Gastrocnemius medialis (tissue), 4 donors: ENCODE measurements around the gene SPG7. TPM values are rescaled to one million over a fixed set of nuclear protein-coding genes. Genes with fewer than 3 reads are reported as not detected.
"Not testable (repeated sequence)": the region's sequence is repeated elsewhere in the genome, so short reads cannot be mapped to it uniquely, and the experiment has no call there.

Experiments used
- ATAC-seq, 2 donors: fragments of 150-250 bp; one replicate each; pipeline ENCODE4 v1.9.1; 2016
- DNase-seq, 2 donors: peaks; one replicate each; pipeline ENCODE4 v3.0.0-alpha.2; 2019
- H3K27ac ChIP-seq, 4 donors: fragments of 200-600 bp; sonication (generic); 1 replicate in 1 of 4; 2 replicates in 3 of 4; pipeline ENCODE4 v1.5.1; 2016 to 2018; ENCODE audit warnings: mild to moderate bottlenecking in 2 of 4, moderate library complexity in 1 of 4
- H3K27me3 ChIP-seq, 3 donors: fragments of 200-600 bp; sonication (generic) in 2 of 3; 1 replicate in 1 of 3; 2 replicates in 2 of 3; pipeline versions ENCODE4 v1.5.1 to v1.6.0; 2016 to 2019; ENCODE audit warnings: mild to moderate bottlenecking in 1 of 3, moderate library complexity in 1 of 3
- H3K36me3 ChIP-seq, 2 donors: fragments of 200-600 bp; sonication (generic) in 1 of 2; one replicate each; pipeline ENCODE4 v1.5.1; 2017 to 2018
- H3K4me1 ChIP-seq, 2 donors: fragments of 200-600 bp; sonication (generic) in 1 of 2; one replicate each; pipeline ENCODE4 v1.5.1; 2016 to 2017; ENCODE audit warnings: mild to moderate bottlenecking in 2 of 2
- H3K4me3 ChIP-seq, 4 donors: fragments of 200-600 bp; sonication (generic) in 3 of 4; 1 replicate in 1 of 4; 2 replicates in 3 of 4; pipeline ENCODE4 v1.5.1; 2016 to 2019; ENCODE audit warnings: mild to moderate bottlenecking in 2 of 4
- H3K9me3 ChIP-seq, 3 donors: fragments of 200-600 bp; sonication (generic) in 2 of 3; 1 replicate in 1 of 3; 2 replicates in 2 of 3; pipeline ENCODE4 v1.5.1; 2016 to 2019
- CTCF ChIP-seq, 5 experiments: fragments of 450-650 bp in 3 of 5; fragments of 200-600 bp in 2 of 5; sonication (generic) in 2 of 5; IDR thresholded peaks in 4 of 5; conservative IDR thresholded peaks in 1 of 5; 1 replicate in 4 of 5; 2 replicates in 1 of 5; pipeline ENCODE4 v1.5.1; 2016 to 2019; ENCODE audit warnings: antibody characterized with exemption in 5 of 5, mild to moderate bottlenecking in 3 of 5, moderate library complexity in 3 of 5
- POLR2A ChIP-seq, 2 donors: fragments of 450-650 bp; IDR thresholded peaks; one replicate each; pipeline ENCODE4 v1.6.1; 2017; ENCODE audit warnings: antibody characterized with exemption in 2 of 2, mild to moderate bottlenecking in 2 of 2, moderate library complexity in 2 of 2
- in situ Hi-C, 4 donors: fragments of 200-750 bp; cut with MboI; loops; one replicate each; pipeline versions ENCODE4 v1.15.0 to v1.8.0; 2017; ENCODE audit warnings: low sequenced_read_pairs in 4 of 4
- intact Hi-C: fragments of 100-400 bp; cut with DNase I; formaldehyde crosslinking; loops from one replicate; pipeline ENCODE4 v1.15.1; 2023; ENCODE audit warnings: low total_unique reads
- total RNA-seq, 4 donors: library from RNA; depleted of rRNA; stranded (reverse); fragments of >200 nt; gene quantifications; one replicate each; pipeline versions ENCODE4 v1.1.0 to v1.2.3, GENCODE V29; 2016

The SPG7 gene
- total RNA-seq, 4 donors from 2014 or later: 67.7 to 117 (median 100.0) TPM

- Histone ChIP-seq H3K27me3 (no peaks in the 10 kb centered on the region), H3K27ac (no peak overlapping the region), H3K9me3 (no peaks in the 10 kb centered on the region), H3K36me3 (no peaks in the 10 kb centered on the region), H3K4me1 (no peaks in the 10 kb centered on the region), H3K4me3 (no peak overlapping the region)
- ATAC-seq (no peak), DNase-seq (no peak)
- no peak for TF ChIP-seq CTCF (IDR thresholded peaks at IDR 0.05 in 4 of 5, conservative IDR thresholded peaks at IDR 0.05 in 1 of 5)
- no peak for TF ChIP-seq POLR2A (IDR thresholded peaks at IDR 0.05)
- in situ Hi-C loops (no loop called here), intact Hi-C loops (no loop called here)
Measured at GRCh38 chr16:89586853-89587252, 78.7 kb downstream of the SPG7 start.

- DNase-seq, intact Hi-C loops, H3K36me3 ChIP-seq, ATAC-seq, H3K27me3 ChIP-seq, H3K27ac ChIP-seq, H3K4me1 ChIP-seq, H3K4me3 ChIP-seq, H3K9me3 ChIP-seq, in situ Hi-C loops: not testable (repeated sequence)
Measured at GRCh38 chr16:89587676-89588075, 79.5 kb downstream of the SPG7 start.

GRCh38 chr16:89588413-89589109, 80.4 kb downstream of the SPG7 start:
- Histone ChIP-seq H3K27me3 (no peaks in the 10 kb centered on the region), H3K4me3 (no peak overlapping the region), H3K27ac (no peak overlapping the region), H3K4me1 (no peaks in the 10 kb centered on the region), H3K9me3 (no peaks in the 10 kb centered on the region), H3K36me3 (no peaks in the 10 kb centered on the region)
- intact Hi-C loops (no loop called here), in situ Hi-C loops (no loop called here)
- TF ChIP-seq CTCF (IDR thresholded peaks at IDR 0.05 in 4 of 5, conservative IDR thresholded peaks at IDR 0.05 in 1 of 5): no peak
- no peak for TF ChIP-seq POLR2A (IDR thresholded peaks at IDR 0.05)
- ATAC-seq (no peak), DNase-seq (no peak)

- no peak for ATAC-seq
- no peaks in the 10 kb centered on the region for H3K36me3 ChIP-seq
- no peak for TF ChIP-seq POLR2A (IDR thresholded peaks at IDR 0.05)
- no peak for TF ChIP-seq CTCF (IDR thresholded peaks at IDR 0.05 in 4 of 5, conservative IDR thresholded peaks at IDR 0.05 in 1 of 5)
- no peaks in the 10 kb centered on the region for H3K9me3 ChIP-seq
- no peak for DNase-seq
- no peaks in the 10 kb centered on the region for H3K4me1 ChIP-seq
- intact Hi-C loops: no loop called here
- H3K27ac ChIP-seq: no peak overlapping the region
- H3K27me3 ChIP-seq: no peaks in the 10 kb centered on the region
- in situ Hi-C loops: no loop called here
- no peak overlapping the region for H3K4me3 ChIP-seq
Measured at GRCh38 chr16:89589241-89589926, 81.2 kb downstream of the SPG7 start.

GRCh38 chr16:89593841-89594240, 85.6 kb downstream of the SPG7 start:
- no peak for DNase-seq
- no peaks in the 10 kb centered on the region for H3K4me1 ChIP-seq
- intact Hi-C loops: no loop called here
- no peak for TF ChIP-seq CTCF (IDR thresholded peaks at IDR 0.05 in 4 of 5, conservative IDR thresholded peaks at IDR 0.05 in 1 of 5)
- TF ChIP-seq POLR2A (IDR thresholded peaks at IDR 0.05): no peak
- H3K36me3 ChIP-seq: no peaks in the 10 kb centered on the region
- H3K9me3 ChIP-seq: no peaks in the 10 kb centered on the region
- no peaks in the 10 kb centered on the region for H3K27me3 ChIP-seq
- no peak overlapping the region for H3K4me3 ChIP-seq
- in situ Hi-C loops: no loop called here
- H3K27ac ChIP-seq: no peak overlapping the region
- ATAC-seq: no peak
